Testis (tissue), 2 donors: ENCODE data around the gene SNX8.

Experiments
- POLR2A ChIP-seq: fragments of 450-650 bp; IDR thresholded peaks from one replicate; pipeline ENCODE4 v1.6.1; 2017; ENCODE audit warnings: antibody characterized with exemption, mild to moderate bottlenecking, moderate library complexity
- TF ChIP-seq, protein P1 (sequence below), 3 experiments: fragments of 450-650 bp in 2 of 3; fragments of 200-600 bp in 1 of 3; sonication (generic) in 1 of 3; IDR thresholded peaks; one replicate each; pipeline ENCODE4 v1.5.1; 2016 to 2019; ENCODE audit warnings: antibody characterized with exemption in 3 of 3, mild to moderate bottlenecking in 2 of 3, moderate library complexity in 1 of 3

DNA sequence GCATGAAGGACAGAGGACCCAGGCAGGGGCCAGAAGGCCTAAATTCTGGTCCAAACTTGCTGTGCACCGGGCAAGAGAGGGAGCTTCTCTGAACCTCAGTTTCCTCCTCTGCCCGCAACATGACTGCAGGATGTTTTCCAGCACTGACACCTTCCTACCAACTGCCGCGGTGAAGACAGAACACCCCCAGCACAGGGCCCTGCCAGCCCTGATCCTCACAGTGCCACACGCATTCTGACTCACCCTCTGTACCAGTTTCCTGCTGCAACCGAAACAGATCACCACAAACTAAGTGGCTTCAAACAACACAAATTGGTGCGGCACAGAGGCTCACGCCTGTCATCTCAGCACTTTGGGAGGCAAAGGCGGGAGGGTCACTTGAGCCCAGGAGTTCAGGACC, 99.6 kb downstream of the SNX8 start:
- TF ChIP-seq POLR2A = no peak
- TF ChIP-seq, protein P1, sequence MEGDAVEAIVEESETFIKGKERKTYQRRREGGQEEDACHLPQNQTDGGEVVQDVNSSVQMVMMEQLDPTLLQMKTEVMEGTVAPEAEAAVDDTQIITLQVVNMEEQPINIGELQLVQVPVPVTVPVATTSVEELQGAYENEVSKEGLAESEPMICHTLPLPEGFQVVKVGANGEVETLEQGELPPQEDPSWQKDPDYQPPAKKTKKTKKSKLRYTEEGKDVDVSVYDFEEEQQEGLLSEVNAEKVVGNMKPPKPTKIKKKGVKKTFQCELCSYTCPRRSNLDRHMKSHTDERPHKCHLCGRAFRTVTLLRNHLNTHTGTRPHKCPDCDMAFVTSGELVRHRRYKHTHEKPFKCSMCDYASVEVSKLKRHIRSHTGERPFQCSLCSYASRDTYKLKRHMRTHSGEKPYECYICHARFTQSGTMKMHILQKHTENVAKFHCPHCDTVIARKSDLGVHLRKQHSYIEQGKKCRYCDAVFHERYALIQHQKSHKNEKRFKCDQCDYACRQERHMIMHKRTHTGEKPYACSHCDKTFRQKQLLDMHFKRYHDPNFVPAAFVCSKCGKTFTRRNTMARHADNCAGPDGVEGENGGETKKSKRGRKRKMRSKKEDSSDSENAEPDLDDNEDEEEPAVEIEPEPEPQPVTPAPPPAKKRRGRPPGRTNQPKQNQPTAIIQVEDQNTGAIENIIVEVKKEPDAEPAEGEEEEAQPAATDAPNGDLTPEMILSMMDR (IDR thresholded peaks at IDR 0.05) = no peak
